Urothelium cell line (cell line): ENCODE data around the gene ADAMTS16.

Experiments used
- DNase-seq: peaks from one replicate; pipeline ENCODE4 v3.0.0; 2011; ENCODE audit warnings: low spot score, mixed read lengths
- FAIRE-seq: peaks from 2 replicates; lab custom pipeline; 2011; peaks lifted over from hg19 to GRCh38; lab: Jason Lieb, UNC

ADAMTS16 gene

GRCh38 chr5:5364932-5365331 lies 224.8 kb downstream of the ADAMTS16 start:
- DNase-seq: no peak
- no peak for FAIRE-seq

GRCh38 chr5:5367739-5368138 lies 227.6 kb downstream of the ADAMTS16 start:
- no peak for FAIRE-seq
- DNase-seq: no peak

DNA sequence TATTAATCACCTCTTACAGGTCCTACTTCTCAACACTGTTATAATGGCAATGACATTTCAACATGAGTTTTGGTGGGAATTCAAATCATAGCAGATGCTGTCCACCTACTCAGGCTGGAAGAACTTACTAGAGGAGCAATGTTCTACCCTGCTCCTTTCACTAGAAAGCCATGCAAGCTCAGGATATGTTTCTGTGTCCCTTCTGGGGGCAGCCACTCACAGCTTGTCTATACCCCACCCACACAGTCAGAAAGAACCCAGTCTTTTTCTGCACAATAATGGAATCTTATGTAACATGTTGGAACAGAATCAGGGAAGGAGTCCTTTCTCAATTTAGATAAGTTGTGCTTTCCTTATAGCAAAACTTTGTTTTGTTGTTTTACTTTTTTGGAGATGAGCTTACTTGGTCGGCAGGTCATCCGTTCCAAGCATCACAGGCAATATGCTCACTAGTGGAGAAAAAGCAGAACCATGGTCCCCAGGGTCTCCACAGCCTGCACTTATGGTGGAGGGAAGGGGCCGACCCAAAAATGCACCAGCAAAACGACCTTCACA lies 229.0 kb downstream of the ADAMTS16 start:
- no peak for FAIRE-seq
- no peak for DNase-seq
